Measurements from ENCODE around the gene NDUFS1. TPM values are rescaled to one million over a fixed set of nuclear protein-coding genes. Genes with fewer than 3 reads are reported as not detected.
"Not testable (repeated sequence)": the region's sequence is repeated elsewhere in the genome, so short reads cannot be mapped to it uniquely, and the experiment has no call there.

Gene NDUFS1
- total and polyA plus RNA-seq, 10 of the 15 experiments (the other 5 are each of a cell fraction or from before 2014, with no cell fraction given) = 62.6 to 108 (median 90.4) TPM

GRCh38 chr2:206163251-206163880 is 4.1 kb upstream of the NDUFS1 start:
- POLR2A ChIA-PET = no interaction called here
- Histone ChIP-seq H3K4me2 (ENCODE audit: control insufficient read depth, insufficient read depth) (peak overlapping the region; percentile 62), H3K27me3 (replicated peaks in 1 of 2; ENCODE audit: control insufficient read depth in 2 of 2, insufficient read depth in 2 of 2, low read length in 1 of 2) (no peaks in the 10 kb centered on the region), H3K4me1 (ENCODE audit: control insufficient read depth, insufficient read depth, low read length) (peaks cover 2% of the 10 kb centered on the region; the same call in 1 of the 2 replicates), H3K4me3 (peak overlapping the region; percentile 5; the same call in 1 of the 2 replicates), H2AFZ (ENCODE audit: control insufficient read depth, low read depth, low read length) (no peak overlapping the region), H3K36me3 (ENCODE audit: control insufficient read depth in 2 of 2, insufficient read depth in 2 of 2, low read length in 1 of 2) (peaks cover 2 to 19% of the 10 kb centered on the region in 2 experiments; a peak in 3 of 4 replicates), H3K9me3 (replicated peaks; ENCODE audit: control insufficient read depth, insufficient read depth, low read length) (no peaks in the 10 kb centered on the region; the same call in 2 of the 3 replicates), H3K27ac (ENCODE audit: control insufficient read depth, insufficient read depth) (no peak overlapping the region), H4K20me1 (ENCODE audit: control insufficient read depth, insufficient read depth) (no peaks in the 10 kb centered on the region), H3K79me2 (ENCODE audit: control insufficient read depth, insufficient read depth, low read length) (peaks cover 50% of the 10 kb centered on the region), H3K9ac (ENCODE audit: control insufficient read depth, insufficient read depth, low read length) (no peak overlapping the region)
- WGBS (ENCODE audit: insufficient coverage, insufficient replicate concordance, low lambda C conversion rate, missing lambda C conversion rate) = 67% methylated on average over 3 of the region's 3 CpGs
- intact Hi-C loops (cut with micrococcal nuclease; ENCODE audit: unreplicated experiment) (loop anchor here (10.0 kb wide), 1 partner anchor 291 kb away; no protein-coding TSS in a partner anchor), in situ Hi-C loops (cut with MboI) (no loop called here)
- ATAC-seq = no peak
- DNase-seq (ENCODE audit: low read depth, low spot score) = no peak
- SMC1A ChIA-PET (ENCODE audit: uncharacterized antibody, unreplicated experiment) = interaction anchor here (0.8 to 1.2 kb wide), 2 partner anchors 81 to 97 kb away, joined by 3 read pairs; no protein-coding TSS in a partner anchor
- CTCF ChIA-PET = interaction anchor here (0.6 to 2.2 kb wide), 14 partner anchors 13 to 611 kb away, joined by 3 to 22 read pairs (median 4); no protein-coding TSS in a partner anchor
- RAD21 ChIA-PET (ENCODE audit: unreplicated experiment) = no interaction called here
- TF ChIP-seq EED (IDR thresholded peaks at IDR 0.05; ENCODE audit: low read depth) (no peak), POLR2AphosphoS5 (IDR thresholded peaks at IDR 0.05; ENCODE audit: low read length) (0 out of 2 replicates have a peak, but pooled peaks have one; percentile 41), SUZ12 (IDR thresholded peaks at IDR 0.05; ENCODE audit: unreplicated experiment) (no peak)
- no TSS peak for BruUV-seq (replicated peaks)
- peak; percentile 59 for FAIRE-seq

DNA sequence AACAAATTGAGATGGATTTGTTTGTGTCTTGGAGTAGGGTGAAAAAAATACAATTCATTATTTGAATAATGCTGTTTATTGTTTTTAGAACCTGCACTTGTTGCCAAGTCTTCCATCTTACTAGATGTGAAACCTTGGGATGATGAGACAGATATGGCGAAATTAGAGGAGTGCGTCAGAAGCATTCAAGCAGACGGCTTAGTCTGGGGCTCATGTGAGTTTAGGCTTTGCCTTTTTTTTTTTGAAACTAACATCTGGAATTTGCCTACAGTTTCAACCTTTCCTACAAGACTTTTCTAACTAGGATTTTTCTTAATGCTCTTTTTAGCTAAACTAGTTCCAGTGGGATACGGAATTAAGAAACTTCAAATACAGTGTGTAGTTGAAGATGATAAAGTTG is 3.2 kb upstream of the NDUFS1 start:
- DNase-seq (ENCODE audit: low read depth, low spot score); H3K27me3 ChIP-seq (replicated peaks in 1 of 2; ENCODE audit: control insufficient read depth in 2 of 2, insufficient read depth in 2 of 2, low read length in 1 of 2); BruUV-seq (replicated peaks); H4K20me1 ChIP-seq (ENCODE audit: control insufficient read depth, insufficient read depth); H2AFZ ChIP-seq (ENCODE audit: control insufficient read depth, low read depth, low read length); FAIRE-seq; H3K9me3 ChIP-seq (replicated peaks; ENCODE audit: control insufficient read depth, insufficient read depth, low read length); H3K27ac ChIP-seq (ENCODE audit: control insufficient read depth, insufficient read depth); ATAC-seq; H3K9ac ChIP-seq (ENCODE audit: control insufficient read depth, insufficient read depth, low read length); H3K4me1 ChIP-seq (ENCODE audit: control insufficient read depth, insufficient read depth, low read length); in situ Hi-C loops (cut with MboI): not testable (repeated sequence)
- H3K4me2 ChIP-seq (ENCODE audit: control insufficient read depth, insufficient read depth) = peak overlapping the region; percentile 48
- peaks cover 2 to 19% of the 10 kb centered on the region in 2 experiments; a peak in 3 of 4 replicates for H3K36me3 ChIP-seq (ENCODE audit: control insufficient read depth in 2 of 2, insufficient read depth in 2 of 2, low read length in 1 of 2)
- intact Hi-C loops (cut with micrococcal nuclease; ENCODE audit: unreplicated experiment) = loop anchor here (10.0 kb wide), 1 partner anchor 292 kb away; no protein-coding TSS in a partner anchor
- ChIA-PET POLR2A (interaction anchor here (0.5 kb wide), 2 partner anchors 71 to 484 kb away, joined by 3 read pairs; no protein-coding TSS in a partner anchor), RAD21 (ENCODE audit: unreplicated experiment) (interaction anchor here (0.6 kb wide), 1 partner anchor 21 kb away, joined by 3 read pairs; no protein-coding TSS in a partner anchor), CTCF (interaction anchor here (0.6 to 1.7 kb wide), 7 partner anchors 12 to 1645 kb away, joined by 3 to 7 read pairs (median 3); no protein-coding TSS in a partner anchor), SMC1A (ENCODE audit: uncharacterized antibody, unreplicated experiment) (interaction anchor here (0.8 to 1.0 kb wide), 2 partner anchors 82 to 114 kb away, joined by 3 read pairs; no protein-coding TSS in a partner anchor)
- peaks cover 59% of the 10 kb centered on the region for H3K79me2 ChIP-seq (ENCODE audit: control insufficient read depth, insufficient read depth, low read length)
- WGBS (ENCODE audit: insufficient coverage, insufficient replicate concordance, low lambda C conversion rate, missing lambda C conversion rate) = 88% methylated on average over 4 of the region's 4 CpGs
- H3K4me3 ChIP-seq = peak overlapping the region; percentile 93

All from GM12878 (cell line).